Osteocyte (in vitro differentiated cells): Measurements from ENCODE around the gene SMARCA4. TPM values are rescaled to one million over a fixed set of nuclear protein-coding genes. Genes with fewer than 3 reads are reported as not detected.

ENCODE experiments used
- DNase-seq: peaks from one replicate; pipeline ENCODE4 v3.0.0; 2021; ENCODE audit warnings: mixed read lengths; ENCODE audit not compliant: unreplicated experiment; ENCODE audit errors: extremely low spot score
- H3K27ac Mint-ChIP-seq: one replicate; pipeline ENCODE4 v1.8.0; 2021; ENCODE audit warnings: mild to moderate bottlenecking, mixed read lengths; ENCODE audit not compliant: unreplicated experiment
- H3K27me3 Mint-ChIP-seq: one replicate; pipeline ENCODE4 v1.8.0; 2021; ENCODE audit warnings: mixed read lengths; ENCODE audit not compliant: unreplicated experiment
- H3K36me3 Mint-ChIP-seq: one replicate; pipeline ENCODE4 v1.8.0; 2021; ENCODE audit warnings: mixed read lengths; ENCODE audit not compliant: unreplicated experiment
- H3K4me1 Mint-ChIP-seq: one replicate; pipeline ENCODE4 v1.8.0; 2021; ENCODE audit warnings: mixed read lengths; ENCODE audit not compliant: unreplicated experiment
- H3K4me3 Mint-ChIP-seq: one replicate; pipeline ENCODE4 v1.8.0; 2021; ENCODE audit warnings: mild to moderate bottlenecking, moderate library complexity, mixed read lengths; ENCODE audit not compliant: unreplicated experiment
- H3K9me3 Mint-ChIP-seq: one replicate; pipeline ENCODE4 v1.8.0; 2021; ENCODE audit warnings: mixed read lengths; ENCODE audit not compliant: unreplicated experiment
- total RNA-seq: library from RNA; stranded (reverse); gene quantifications from 2 replicates; pipeline ENCODE4 v1.2.1, GENCODE V29; 2021
- TF ChIP-seq, protein P1 (sequence below): fragments of 200-600 bp; sonication (generic); IDR thresholded peaks from 2 replicates; pipeline ENCODE4 v1.5.0; 2021; ENCODE audit warnings: antibody characterized with exemption, mild to moderate bottlenecking, moderate library complexity

Gene SMARCA4
- total RNA-seq, 1 donor from 2014 or later: 131 TPM

DNA sequence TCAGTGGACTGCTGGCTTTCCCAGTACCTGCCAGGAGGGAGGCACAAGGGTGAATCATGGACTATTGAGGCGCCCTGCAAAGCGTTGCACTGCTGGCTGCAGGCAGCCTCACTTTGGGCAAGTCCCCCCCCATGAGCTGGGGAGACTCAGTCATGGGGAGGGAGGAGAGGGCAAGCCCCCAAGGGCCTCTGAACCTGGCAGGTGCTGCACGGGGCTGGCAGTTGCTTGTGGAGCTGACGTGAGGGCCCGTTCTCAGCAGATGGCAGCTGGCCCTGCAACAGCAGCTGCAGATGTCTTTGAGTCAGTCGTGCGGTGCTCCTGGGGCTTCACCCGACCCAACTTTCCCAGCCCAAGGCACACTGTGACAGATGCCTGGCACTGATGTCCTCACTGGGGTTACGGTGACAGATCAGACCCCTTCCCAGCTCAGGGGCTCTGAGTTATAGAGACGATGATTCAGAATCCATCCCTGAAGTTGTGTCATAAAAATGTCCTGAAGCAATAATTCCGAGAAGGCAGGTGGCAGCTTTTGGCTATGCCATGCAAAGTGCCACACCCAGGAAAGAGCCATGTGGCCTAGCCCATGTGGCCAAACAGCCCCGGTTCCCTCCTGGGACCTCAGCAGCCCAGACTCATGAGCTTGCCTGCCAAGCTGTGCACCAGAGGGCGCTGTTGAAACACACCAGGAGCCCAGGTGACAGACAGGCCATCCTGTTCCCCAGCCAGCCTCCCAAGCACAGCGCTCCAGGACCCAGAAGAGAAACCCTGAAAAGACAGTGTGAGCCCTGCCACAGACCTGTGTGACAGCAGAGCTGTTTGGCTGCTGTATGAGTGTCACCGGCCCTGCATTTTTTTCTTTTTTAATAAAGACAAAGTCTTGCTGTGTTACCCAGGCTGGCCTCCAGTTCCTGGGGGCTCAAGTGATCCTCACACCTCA is 74.9 kb downstream of the SMARCA4 start:
- H3K36me3 Mint-ChIP-seq: peaks cover 46% of the 10 kb centered on the region
- H3K27ac Mint-ChIP-seq: peak overlapping the region; percentile 24
- TF ChIP-seq, protein P1, sequence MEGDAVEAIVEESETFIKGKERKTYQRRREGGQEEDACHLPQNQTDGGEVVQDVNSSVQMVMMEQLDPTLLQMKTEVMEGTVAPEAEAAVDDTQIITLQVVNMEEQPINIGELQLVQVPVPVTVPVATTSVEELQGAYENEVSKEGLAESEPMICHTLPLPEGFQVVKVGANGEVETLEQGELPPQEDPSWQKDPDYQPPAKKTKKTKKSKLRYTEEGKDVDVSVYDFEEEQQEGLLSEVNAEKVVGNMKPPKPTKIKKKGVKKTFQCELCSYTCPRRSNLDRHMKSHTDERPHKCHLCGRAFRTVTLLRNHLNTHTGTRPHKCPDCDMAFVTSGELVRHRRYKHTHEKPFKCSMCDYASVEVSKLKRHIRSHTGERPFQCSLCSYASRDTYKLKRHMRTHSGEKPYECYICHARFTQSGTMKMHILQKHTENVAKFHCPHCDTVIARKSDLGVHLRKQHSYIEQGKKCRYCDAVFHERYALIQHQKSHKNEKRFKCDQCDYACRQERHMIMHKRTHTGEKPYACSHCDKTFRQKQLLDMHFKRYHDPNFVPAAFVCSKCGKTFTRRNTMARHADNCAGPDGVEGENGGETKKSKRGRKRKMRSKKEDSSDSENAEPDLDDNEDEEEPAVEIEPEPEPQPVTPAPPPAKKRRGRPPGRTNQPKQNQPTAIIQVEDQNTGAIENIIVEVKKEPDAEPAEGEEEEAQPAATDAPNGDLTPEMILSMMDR: peak; percentile 95
- peaks cover 12% of the 10 kb centered on the region for H3K4me1 Mint-ChIP-seq
- peak; percentile 96 for DNase-seq
- no peaks in the 10 kb centered on the region for H3K27me3 Mint-ChIP-seq
- H3K9me3 Mint-ChIP-seq: no peaks in the 10 kb centered on the region
- H3K4me3 Mint-ChIP-seq: no peak overlapping the region

DNA sequence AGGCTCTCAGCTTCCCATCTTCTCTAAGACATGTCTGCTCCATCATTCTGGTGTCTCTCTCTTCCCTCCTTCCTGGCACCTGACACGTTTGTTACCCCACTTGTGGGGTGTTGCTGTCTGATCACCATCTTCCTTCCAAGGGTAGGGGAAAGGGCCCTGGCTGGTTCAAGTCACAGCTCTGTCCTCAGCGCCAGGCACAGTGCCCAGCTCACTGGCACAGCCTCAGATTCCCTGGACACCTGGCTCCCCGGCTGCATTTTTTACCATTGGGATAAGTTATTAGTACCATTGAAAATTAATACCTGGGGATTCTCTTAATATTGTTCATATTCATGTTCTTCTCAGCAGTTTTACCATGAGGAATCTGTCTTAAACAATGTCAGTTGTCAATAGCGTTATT is 77.7 kb downstream of the SMARCA4 start:
- Mint-ChIP-seq H3K27me3 (no peaks in the 10 kb centered on the region), H3K27ac (no peak overlapping the region), H3K4me3 (no peak overlapping the region), H3K4me1 (peaks cover 12% of the 10 kb centered on the region), H3K36me3 (peaks cover 55% of the 10 kb centered on the region), H3K9me3 (no peaks in the 10 kb centered on the region)
- TF ChIP-seq, protein P1: no peak
- DNase-seq: no peak

- no peaks in the 10 kb centered on the region for H3K9me3 Mint-ChIP-seq
- H3K4me3 Mint-ChIP-seq: no peak overlapping the region
- H3K4me1 Mint-ChIP-seq: peaks cover 2% of the 10 kb centered on the region
- peaks cover 58% of the 10 kb centered on the region for H3K36me3 Mint-ChIP-seq
- no peaks in the 10 kb centered on the region for H3K27me3 Mint-ChIP-seq
- TF ChIP-seq, protein P1: no peak
- no peak for DNase-seq
- H3K27ac Mint-ChIP-seq: peak overlapping the region; percentile 7
Observed at GRCh38 chr19:11041194-11041593, 80.4 kb downstream of the SMARCA4 start.

GRCh38 chr19:11041966-11042627 is 81.3 kb downstream of the SMARCA4 start:
- Mint-ChIP-seq H3K4me3 (no peak overlapping the region), H3K9me3 (no peaks in the 10 kb centered on the region), H3K27me3 (no peaks in the 10 kb centered on the region), H3K4me1 (no peaks in the 10 kb centered on the region), H3K27ac (no peak overlapping the region), H3K36me3 (peaks cover 57% of the 10 kb centered on the region)
- TF ChIP-seq, protein P1: no peak
- no peak for DNase-seq

DNA sequence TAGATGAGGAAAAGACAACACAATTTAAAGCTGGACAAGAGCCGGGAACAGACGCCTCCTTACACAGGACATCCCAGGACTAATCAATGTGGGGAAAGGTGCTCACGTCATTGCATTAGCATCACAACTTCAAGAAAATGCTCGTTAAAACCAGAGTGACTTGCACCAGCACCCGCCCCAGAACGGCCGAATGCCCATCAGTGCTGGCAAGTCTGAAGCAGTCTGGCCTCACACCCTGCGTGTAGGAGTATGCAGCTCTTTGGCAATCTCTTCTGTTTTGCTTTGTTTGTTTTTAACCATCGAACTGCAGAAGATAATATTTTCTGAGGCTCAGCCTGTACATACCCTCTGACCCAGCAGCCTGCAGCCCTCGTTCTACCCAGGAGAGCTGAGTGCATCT is 83.6 kb downstream of the SMARCA4 start:
- Mint-ChIP-seq H3K27me3 (no peaks in the 10 kb centered on the region), H3K27ac (no peak overlapping the region), H3K4me3 (no peak overlapping the region)

More for the DNA sequence above, 83.6 kb downstream of the SMARCA4 start:
- no peak for DNase-seq
- Mint-ChIP-seq H3K36me3 (peaks cover 52% of the 10 kb centered on the region), H3K4me1 (no peaks in the 10 kb centered on the region), H3K9me3 (no peaks in the 10 kb centered on the region)
- TF ChIP-seq, protein P1: no peak
